ENCODE measurements around the gene CFAP97D2.

DNA sequence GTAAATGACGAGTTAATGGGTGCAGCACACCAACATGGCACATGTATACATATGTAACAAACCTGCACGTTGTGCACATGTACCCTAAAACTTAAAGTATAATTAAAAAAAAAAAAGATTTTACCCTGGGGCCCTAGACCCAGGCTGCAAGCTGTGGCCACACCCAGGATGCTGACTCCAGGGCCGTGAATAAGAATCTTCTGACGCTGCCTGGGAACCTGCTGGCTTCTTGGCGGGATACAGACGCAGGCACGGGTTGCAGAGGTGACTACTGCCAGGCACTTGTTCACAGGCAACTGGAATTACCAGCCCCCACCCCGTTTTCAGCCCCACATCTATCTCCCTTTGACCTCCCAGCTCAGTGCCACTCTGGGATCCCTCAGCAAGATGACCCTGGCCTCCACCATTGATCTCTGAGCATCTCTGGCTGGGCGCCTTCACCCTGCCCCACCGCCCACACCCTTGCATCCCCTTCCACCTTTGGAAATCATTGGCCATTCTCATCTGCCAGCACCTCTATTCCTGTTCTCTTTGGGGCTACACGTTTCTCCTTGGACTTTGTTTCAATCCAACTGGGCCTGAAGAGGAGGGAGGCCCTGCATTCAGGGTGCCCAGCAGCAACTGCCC, 21.1 kb upstream of the CFAP97D2 start:
- TF ChIP-seq, protein P1, sequence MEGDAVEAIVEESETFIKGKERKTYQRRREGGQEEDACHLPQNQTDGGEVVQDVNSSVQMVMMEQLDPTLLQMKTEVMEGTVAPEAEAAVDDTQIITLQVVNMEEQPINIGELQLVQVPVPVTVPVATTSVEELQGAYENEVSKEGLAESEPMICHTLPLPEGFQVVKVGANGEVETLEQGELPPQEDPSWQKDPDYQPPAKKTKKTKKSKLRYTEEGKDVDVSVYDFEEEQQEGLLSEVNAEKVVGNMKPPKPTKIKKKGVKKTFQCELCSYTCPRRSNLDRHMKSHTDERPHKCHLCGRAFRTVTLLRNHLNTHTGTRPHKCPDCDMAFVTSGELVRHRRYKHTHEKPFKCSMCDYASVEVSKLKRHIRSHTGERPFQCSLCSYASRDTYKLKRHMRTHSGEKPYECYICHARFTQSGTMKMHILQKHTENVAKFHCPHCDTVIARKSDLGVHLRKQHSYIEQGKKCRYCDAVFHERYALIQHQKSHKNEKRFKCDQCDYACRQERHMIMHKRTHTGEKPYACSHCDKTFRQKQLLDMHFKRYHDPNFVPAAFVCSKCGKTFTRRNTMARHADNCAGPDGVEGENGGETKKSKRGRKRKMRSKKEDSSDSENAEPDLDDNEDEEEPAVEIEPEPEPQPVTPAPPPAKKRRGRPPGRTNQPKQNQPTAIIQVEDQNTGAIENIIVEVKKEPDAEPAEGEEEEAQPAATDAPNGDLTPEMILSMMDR (IDR thresholded peaks at IDR 0.05 in 8 of 11, conservative IDR thresholded peaks at IDR 0.05 in 3 of 11): no peak
- TF ChIP-seq POLR2AphosphoS5 (IDR thresholded peaks at IDR 0.05): no peak
- TF ChIP-seq POLR2A (IDR thresholded peaks at IDR 0.05): no peak
